Peyer's patch (tissue), 4 donors: ENCODE data around the gene PIWIL4. TPM values are rescaled to one million over a fixed set of nuclear protein-coding genes. Genes with fewer than 3 reads are reported as not detected.

ENCODE experiments used
- DNase-seq, 3 donors: peaks; one replicate each; pipeline ENCODE4 v3.0.0-alpha.2; 2017 to 2019
- H3K27ac ChIP-seq, 4 donors: fragments of 200-600 bp; sonication (generic); one replicate each; pipeline ENCODE4 v1.5.1; 2016 to 2019
- H3K27me3 ChIP-seq, 2 donors: fragments of 200-600 bp; sonication (generic); one replicate each; pipeline ENCODE4 v1.5.1; 2019
- H3K36me3 ChIP-seq, 3 donors: fragments of 200-600 bp; sonication (generic); one replicate each; pipeline ENCODE4 v1.5.1; 2016 to 2019
- H3K4me1 ChIP-seq, 4 donors: fragments of 200-600 bp; sonication (generic); one replicate each; pipeline ENCODE4 v1.5.1; 2016 to 2019
- H3K4me3 ChIP-seq, 4 donors: fragments of 200-600 bp; sonication (generic); 1 replicate in 3 of 4; 2 replicates in 1 of 4; pipeline ENCODE4 v1.5.1; 2016 to 2019; ENCODE audit warnings: mild to moderate bottlenecking in 1 of 4
- H3K9me3 ChIP-seq, 4 donors: fragments of 200-600 bp; sonication (generic); one replicate each; pipeline ENCODE4 v1.5.1; 2016 to 2019; ENCODE audit warnings: mild to moderate bottlenecking in 1 of 4
- CTCF ChIP-seq, 6 experiments: fragments of 450-650 bp in 4 of 6; fragments of 200-600 bp in 2 of 6; sonication (generic) in 1 of 6; IDR thresholded peaks; one replicate each; pipeline ENCODE4 v1.5.1; 2017 to 2019; ENCODE audit warnings: antibody characterized with exemption in 6 of 6, mild to moderate bottlenecking in 3 of 6, moderate library complexity in 1 of 6
- POLR2A ChIP-seq, 2 donors: fragments of 450-650 bp; IDR thresholded peaks; one replicate each; pipeline ENCODE4 v1.5.1; 2017; ENCODE audit warnings: antibody characterized with exemption in 2 of 2, mild to moderate bottlenecking in 2 of 2, moderate library complexity in 2 of 2
- total RNA-seq, 4 donors: library from RNA; depleted of rRNA; stranded (reverse); fragments of >200 nt; gene quantifications; one replicate each; pipeline ENCODE4 v1.1.0, GENCODE V29; 2016

PIWIL4 gene
- total RNA-seq, 4 donors from 2014 or later, result 5.0 to 20.4 (median 14.5) TPM

- Histone ChIP-seq H3K27me3 (no peaks in the 10 kb centered on the region), H3K9me3 (no peaks in the 10 kb centered on the region), H3K4me1 (no peaks in the 10 kb centered on the region), H3K4me3 (no peak overlapping the region), H3K36me3 (no peaks in the 10 kb centered on the region), H3K27ac (no peak overlapping the region)
- no peak for DNase-seq
- TF ChIP-seq CTCF (IDR thresholded peaks at IDR 0.05) (no peak), POLR2A (IDR thresholded peaks at IDR 0.05) (no peak)
These were observed 63.1 kb downstream of the PIWIL4 start for GRCh38 chr11:94630221-94630620.

GRCh38 chr11:94632356-94632755, 65.2 kb downstream of the PIWIL4 start:
- DNase-seq, result no peak
- H3K27me3 ChIP-seq, result no peaks in the 10 kb centered on the region
- no peaks in the 10 kb centered on the region for H3K36me3 ChIP-seq
- no peaks in the 10 kb centered on the region for H3K9me3 ChIP-seq
- no peaks in the 10 kb centered on the region for H3K4me1 ChIP-seq
- TF ChIP-seq POLR2A (IDR thresholded peaks at IDR 0.05) (no peak), CTCF (IDR thresholded peaks at IDR 0.05) (no peak)
- H3K4me3 ChIP-seq, result no peak overlapping the region
- no peak overlapping the region for H3K27ac ChIP-seq

- no peak for DNase-seq
- H3K9me3 ChIP-seq, result no peaks in the 10 kb centered on the region
- H3K27me3 ChIP-seq, result no peaks in the 10 kb centered on the region
- H3K4me3 ChIP-seq, result no peak overlapping the region
- TF ChIP-seq POLR2A (IDR thresholded peaks at IDR 0.05) (no peak), CTCF (IDR thresholded peaks at IDR 0.05) (no peak)
- H3K27ac ChIP-seq, result no peak overlapping the region
- H3K4me1 ChIP-seq, result peaks cover 0 to 7% (median 0%) of the 10 kb centered on the region in 4 donors
- no peaks in the 10 kb centered on the region for H3K36me3 ChIP-seq
These were observed 67.9 kb downstream of the PIWIL4 start for GRCh38 chr11:94635072-94635471.

- peaks cover 0 to 7% (median 0%) of the 10 kb centered on the region in 4 donors for H3K4me1 ChIP-seq
- TF ChIP-seq CTCF (IDR thresholded peaks at IDR 0.05) (no peak), POLR2A (IDR thresholded peaks at IDR 0.05) (no peak)
These were observed 69.3 kb downstream of the PIWIL4 start for GRCh38 chr11:94636388-94636949.

GRCh38 chr11:94638301-94638901, 71.2 kb downstream of the PIWIL4 start:
- Histone ChIP-seq H3K27ac (peak overlapping the region in 2 of 4 donors; percentile 34 to 36), H3K4me1 (peaks cover 0 to 7% (median 0%) of the 10 kb centered on the region in 4 donors), H3K27me3 (no peaks in the 10 kb centered on the region), H3K9me3 (no peaks in the 10 kb centered on the region), H3K36me3 (no peaks in the 10 kb centered on the region), H3K4me3 (no peak overlapping the region)
- TF ChIP-seq CTCF (IDR thresholded peaks at IDR 0.05) (no peak), POLR2A (IDR thresholded peaks at IDR 0.05) (no peak)
- no peak for DNase-seq

More at GRCh38 chr11:94636388-94636949, 69.3 kb downstream of the PIWIL4 start:
- Histone ChIP-seq H3K4me3 (no peak overlapping the region), H3K36me3 (no peaks in the 10 kb centered on the region), H3K27me3 (no peaks in the 10 kb centered on the region), H3K9me3 (no peaks in the 10 kb centered on the region), H3K27ac (no peak overlapping the region)
- no peak for DNase-seq
